CD4-positive, alpha-beta T cell treated with Interleukin-21 for 1 hour (primary cell): ENCODE results near the gene ZNF763.
"Not testable (repeated sequence)": the region's sequence is repeated elsewhere in the genome, so short reads cannot be mapped to it uniquely, and the experiment has no call there.

Experiments used
- DNase-seq: peaks from one replicate; pipeline ENCODE4 v3.0.0-alpha.2; 2020

The ZNF763 gene

DNA sequence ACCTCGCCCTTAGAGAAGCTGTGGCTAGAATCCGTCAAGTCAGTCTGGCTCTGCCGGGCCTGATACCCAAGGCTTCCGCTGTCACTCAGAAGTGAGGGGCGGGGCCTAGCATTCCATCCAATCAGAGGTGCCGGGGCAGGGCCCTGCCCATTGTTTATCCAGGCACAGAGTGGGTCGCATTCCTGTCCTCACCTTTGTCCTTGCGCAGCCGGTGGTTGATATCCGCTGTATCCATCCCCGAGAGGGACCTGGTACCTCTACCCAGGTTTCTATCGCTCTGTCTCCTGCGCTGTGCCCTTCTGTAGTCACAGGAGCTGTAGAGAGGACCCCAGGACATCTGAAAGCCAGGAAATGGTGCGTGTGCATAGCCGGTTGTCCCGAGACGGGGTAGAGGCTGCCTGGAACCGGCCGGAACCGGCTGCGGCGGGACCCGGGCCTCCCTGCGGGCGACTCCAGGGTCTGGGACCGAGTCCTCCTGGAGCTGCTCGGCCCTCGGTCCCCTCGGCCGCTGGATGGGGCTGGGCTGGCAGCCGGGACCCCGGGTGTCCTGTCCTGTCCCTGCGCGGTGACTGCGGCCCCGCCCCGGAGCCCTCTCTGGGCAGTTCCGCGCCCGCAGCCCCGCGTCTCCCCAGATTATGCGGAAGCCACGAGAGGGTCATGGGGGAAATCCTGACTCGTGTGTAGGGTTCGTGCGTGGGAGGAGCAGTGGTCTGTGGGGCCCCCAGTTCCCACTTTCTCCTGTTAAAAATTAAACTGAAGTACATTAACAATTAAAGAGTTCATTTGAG lies at the start of gene ZNF763:
TSS of gene ZNF763 (plus strand) at position 183 of the 788 bp plus-strand sequence. CDS start at position 352, 169 bp downstream.
- DNase-seq = peak; percentile 93

- no peak for DNase-seq
Measured at GRCh38 chr19:11921852-11922495, 42.9 kb upstream of the ZNF763 start.

- peak; percentile 94 for DNase-seq
Measured at GRCh38 chr19:11924886-11925650, 39.8 kb upstream of the ZNF763 start, which contains the start of gene ZNF700. ZNF700 (plus strand) TSS chr19:11925107; CDS start chr19:11925211, 104 bp downstream.

- peak; percentile 26 for DNase-seq
Measured at GRCh38 chr19:11925651-11926187, 39.1 kb upstream of the ZNF763 start.

DNA sequence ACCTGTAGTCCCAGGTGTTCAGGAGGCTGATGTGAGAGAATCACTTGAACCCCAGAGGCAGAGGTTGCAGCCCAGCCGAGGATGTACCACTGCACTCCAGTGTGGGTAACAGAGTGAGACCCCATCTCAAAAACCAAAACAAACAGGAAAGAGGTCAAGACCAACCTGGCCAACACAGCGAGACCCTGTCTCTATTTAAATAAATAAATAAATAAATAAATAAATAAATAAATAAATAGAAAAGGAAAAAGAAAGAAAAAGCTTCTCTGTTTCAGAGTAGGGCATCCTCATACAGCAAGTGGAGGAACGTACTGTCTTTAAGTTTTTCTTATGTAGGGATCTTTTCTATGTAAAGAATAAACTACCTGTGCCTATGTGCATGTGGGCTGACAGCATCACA lies 37.6 kb upstream of the ZNF763 start:
- DNase-seq = no peak

GRCh38 chr19:11931051-11931450 lies 33.8 kb upstream of the ZNF763 start:
- DNase-seq = no peak

GRCh38 chr19:11931513-11931912 lies 33.3 kb upstream of the ZNF763 start:
- DNase-seq = no peak

GRCh38 chr19:11935829-11936228 lies 29.0 kb upstream of the ZNF763 start:
- DNase-seq = not testable (repeated sequence)

- DNase-seq = not testable (repeated sequence)
Measured at GRCh38 chr19:11938383-11938782, 26.5 kb upstream of the ZNF763 start.

DNA sequence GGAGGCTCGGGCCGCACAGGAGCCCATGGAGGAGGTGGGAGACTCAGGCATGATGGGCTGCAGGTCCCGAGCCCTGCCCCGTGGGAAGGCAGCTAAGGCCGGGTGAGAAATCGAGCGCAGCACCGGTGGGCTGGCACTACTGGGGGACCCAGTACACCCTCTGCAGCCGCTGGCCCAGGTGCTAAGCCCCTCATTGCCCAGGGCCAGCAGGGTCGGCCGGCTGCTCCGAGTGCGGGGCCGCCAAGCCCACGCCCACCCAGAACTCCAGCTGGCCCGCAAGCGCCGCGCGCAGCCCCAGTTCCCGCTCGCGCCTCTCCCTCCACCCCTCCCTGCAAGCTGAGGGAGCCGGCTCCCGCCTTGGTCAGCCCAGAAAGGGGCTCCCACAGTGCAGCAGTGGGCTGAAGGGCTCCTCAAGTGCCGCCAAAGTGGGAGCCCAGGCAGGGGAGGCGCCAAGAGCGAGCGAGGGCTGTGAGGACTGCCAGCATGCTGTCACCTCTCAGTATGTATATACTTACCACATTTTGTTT lies 23.4 kb upstream of the ZNF763 start:
- not testable (repeated sequence) for DNase-seq

GRCh38 chr19:11942008-11942842 lies 22.6 kb upstream of the ZNF763 start:
- no peak for DNase-seq

DNA sequence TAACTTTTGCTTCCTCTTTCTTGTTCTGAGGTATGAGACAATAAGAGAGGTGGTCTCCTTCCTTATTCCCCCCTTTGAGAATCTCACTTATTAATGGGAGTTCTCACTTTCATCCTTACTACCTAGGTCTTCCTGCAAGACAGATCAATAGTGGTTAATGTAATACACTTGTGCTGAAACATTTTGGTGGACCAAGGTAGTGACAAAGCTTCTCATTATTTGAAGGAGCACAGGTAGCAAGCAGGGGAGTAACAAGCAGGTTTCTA lies 22.1 kb upstream of the ZNF763 start:
- DNase-seq = no peak

DNA sequence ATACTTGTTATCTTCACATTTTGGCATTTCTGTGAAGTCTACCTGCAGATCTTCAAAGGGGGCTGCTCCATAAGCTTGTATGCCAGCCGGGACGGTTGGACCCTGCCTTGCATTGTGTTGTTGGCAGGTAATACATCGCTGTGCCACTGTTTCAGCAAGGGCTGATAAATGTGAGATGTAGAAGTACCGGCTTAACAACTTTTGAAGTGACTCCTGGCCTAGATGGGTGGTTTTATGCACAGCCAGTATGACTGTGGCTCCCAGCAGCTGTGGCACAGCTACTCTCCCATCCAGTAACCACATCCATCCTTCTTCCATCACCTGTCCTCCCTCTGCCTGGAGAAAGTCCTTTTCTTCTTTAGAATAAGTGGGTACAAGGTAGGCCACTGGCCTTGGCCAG lies 20.2 kb upstream of the ZNF763 start:
- no peak for DNase-seq

- DNase-seq = no peak
Measured at GRCh38 chr19:11948646-11949045, 16.2 kb upstream of the ZNF763 start.

DNA sequence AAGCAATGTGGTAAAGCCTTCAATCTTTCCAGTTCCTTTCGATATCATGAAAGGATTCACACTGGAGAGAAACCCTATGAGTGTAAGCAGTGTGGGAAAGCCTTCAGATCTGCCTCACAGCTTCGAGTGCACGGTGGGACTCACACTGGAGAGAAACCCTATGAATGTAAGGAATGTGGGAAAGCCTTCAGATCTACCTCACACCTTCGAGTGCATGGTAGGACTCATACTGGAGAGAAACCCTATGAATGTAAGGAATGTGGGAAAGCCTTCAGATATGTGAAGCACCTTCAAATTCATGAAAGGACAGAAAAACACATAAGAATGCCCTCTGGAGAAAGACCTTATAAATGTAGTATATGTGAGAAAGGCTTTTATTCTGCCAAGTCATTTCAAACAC lies 15.6 kb upstream of the ZNF763 start:
- no peak for DNase-seq

- DNase-seq = not testable (repeated sequence)
Measured at GRCh38 chr19:11949614-11950080, 15.2 kb upstream of the ZNF763 start.

GRCh38 chr19:11950312-11950711 lies 14.5 kb upstream of the ZNF763 start:
- DNase-seq = no peak

DNA sequence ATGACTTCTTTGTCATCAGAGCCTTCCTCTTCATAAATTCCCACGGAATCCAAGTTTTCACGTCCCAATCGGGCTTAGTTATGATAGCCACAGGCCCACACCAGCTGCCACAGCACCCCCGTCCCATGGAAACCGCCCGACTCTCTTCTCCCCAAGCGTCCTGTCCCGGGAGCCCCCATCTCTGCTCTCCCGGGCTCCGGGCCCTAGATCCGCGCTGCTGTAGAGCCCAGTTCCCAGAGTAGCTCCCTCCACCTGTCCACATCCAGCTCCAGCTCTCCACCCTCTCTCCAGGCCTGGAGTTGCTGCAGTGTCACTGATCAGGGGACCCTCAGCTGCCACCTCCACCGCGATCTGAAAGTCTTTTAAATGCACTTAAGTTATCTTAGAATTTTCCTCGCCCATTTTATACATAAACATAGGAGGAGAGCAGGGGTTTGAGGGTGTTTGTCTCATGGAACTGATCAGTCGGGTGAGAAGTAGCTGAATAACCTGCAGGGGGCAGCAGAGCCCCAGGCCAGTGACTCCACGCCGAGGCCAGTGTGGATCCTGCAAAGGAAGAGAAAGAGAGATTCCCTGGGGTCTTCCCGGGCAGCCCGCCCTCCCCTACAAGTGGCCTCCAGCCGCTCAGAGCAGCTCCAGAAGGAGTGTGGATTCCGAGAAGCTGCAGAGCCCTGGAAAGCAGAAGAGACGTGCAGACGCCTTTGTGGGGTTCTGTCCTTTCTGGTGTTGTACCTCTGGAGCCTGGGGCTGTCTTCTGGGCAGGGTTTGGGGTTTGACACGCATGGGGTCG lies 1.1 kb upstream of the ZNF763 start:
- DNase-seq = peak; percentile 78

DNA sequence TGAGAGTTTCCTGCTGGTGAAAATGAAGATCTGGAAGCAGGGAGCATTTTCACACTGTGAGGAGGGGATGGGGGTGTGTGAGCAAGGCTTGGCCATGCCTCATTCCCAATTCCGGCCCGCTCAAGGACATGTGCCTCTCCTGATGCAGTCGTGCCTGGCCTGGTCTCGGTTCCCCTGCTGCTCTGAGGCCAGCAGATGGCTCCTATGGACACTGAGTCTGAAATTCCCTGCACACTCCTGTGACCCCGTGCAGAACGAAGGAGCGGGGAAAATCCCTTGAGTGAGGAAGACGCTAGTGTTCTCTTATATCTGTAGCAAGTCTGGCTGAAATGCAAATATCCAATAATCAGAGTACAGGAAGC lies 363 bp upstream of the ZNF763 start:
- DNase-seq = no peak

GRCh38 chr19:11970174-11970573 lies 5.3 kb downstream of the ZNF763 start:
- DNase-seq = no peak

DNA sequence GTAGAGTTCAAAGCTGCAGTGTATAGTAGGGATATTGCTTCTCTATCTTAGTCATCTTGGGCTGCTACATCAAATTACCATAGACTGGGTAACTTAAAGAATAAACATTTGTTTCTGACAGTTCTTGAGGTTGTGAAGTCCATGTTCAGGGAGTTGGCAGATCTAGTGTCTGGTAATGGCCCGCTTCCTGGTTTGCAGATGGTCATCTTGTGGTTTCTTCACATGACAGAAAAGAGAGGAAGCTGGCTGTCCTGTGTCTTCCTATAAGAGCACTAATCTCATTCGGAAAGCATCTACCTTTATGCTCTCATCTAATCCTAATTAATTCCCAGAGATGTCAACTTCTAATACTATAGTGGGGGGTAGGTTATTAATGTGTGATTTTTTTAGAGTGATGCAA lies 6.2 kb downstream of the ZNF763 start:
- DNase-seq = no peak
